ENCODE results near the gene NIFK. TPM values are rescaled to one million over a fixed set of nuclear protein-coding genes. Genes with fewer than 3 reads are reported as not detected.

The NIFK gene
- total RNA-seq, 1 experiment from 2014 or later, result 171 TPM

DNA sequence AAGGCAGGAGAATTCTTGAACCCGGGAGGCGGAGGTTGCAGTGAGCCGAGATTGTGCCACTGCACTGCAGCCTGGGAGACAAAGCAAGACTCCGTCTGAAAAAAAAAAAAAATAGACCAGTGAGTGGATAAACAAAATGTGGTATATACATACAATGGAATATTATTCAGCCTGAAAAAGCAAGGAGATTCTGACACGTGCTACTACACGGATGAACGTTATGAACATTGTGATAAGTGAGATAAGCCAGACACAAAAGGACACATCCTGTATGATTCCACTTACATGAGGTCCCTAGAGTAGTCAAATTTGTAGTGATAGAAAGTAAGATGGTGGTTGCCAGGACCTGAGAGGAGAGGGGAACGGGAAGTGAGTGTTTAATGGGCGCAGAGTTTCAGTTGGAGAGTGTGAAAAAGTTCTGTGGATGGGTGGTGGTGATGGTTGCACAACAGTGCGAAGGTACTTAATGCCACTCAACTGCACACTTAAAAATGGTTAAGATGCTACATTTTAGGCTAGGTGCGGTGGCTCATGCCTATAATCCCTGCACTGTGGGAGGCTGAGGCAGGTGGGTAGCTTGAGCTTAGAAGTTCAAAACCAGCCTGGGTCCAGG is 38.3 kb downstream of the NIFK start:
- CTCF ChIA-PET, result no interaction called here
- H3K4me3 Mint-ChIP-seq (ENCODE audit: unreplicated experiment), result no peak overlapping the region
- POLR2A ChIA-PET, result interaction anchor here (1.2 to 2.2 kb wide), 4 partner anchors 23 to 346 kb away, joined by 3 to 30 read pairs (median 8); partner anchors contain the start of gene CLASP1

GRCh38 chr2:121697108-121697631 is 39.5 kb downstream of the NIFK start:
- no peaks in the 10 kb centered on the region for H3K36me3 Mint-ChIP-seq (ENCODE audit: insufficient read depth, unreplicated experiment)
- H3K27me3 Mint-ChIP-seq (ENCODE audit: insufficient read depth, unreplicated experiment), result no peaks in the 10 kb centered on the region
- DNase-seq (ENCODE audit: unreplicated experiment), result no peak
- H3K4me1 Mint-ChIP-seq (ENCODE audit: insufficient read depth, unreplicated experiment), result peaks cover 28% of the 10 kb centered on the region
- intact Hi-C loops (cut with micrococcal nuclease), result no loop called here
- ChIA-PET CTCF (interaction anchor here (0.6 to 0.7 kb wide), 2 partner anchors 145 to 266 kb away, joined by 3 to 4 read pairs; no protein-coding TSS in a partner anchor), POLR2A (interaction anchor here (1.2 kb wide), 1 partner anchor 47 kb away, joined by 4 read pairs; the partner anchor contains the start of gene CLASP1)
- no peak overlapping the region for H3K27ac Mint-ChIP-seq (ENCODE audit: low read depth, unreplicated experiment)
- no peak overlapping the region for H3K4me3 Mint-ChIP-seq (ENCODE audit: unreplicated experiment)
- H3K9me3 Mint-ChIP-seq (ENCODE audit: unreplicated experiment), result no peaks in the 10 kb centered on the region
- BruUV-seq (replicated peaks), result no TSS peak
- no peak for TF ChIP-seq CTCF (IDR thresholded peaks at IDR 0.05; ENCODE audit: unreplicated experiment)

More for the DNA sequence above, 38.3 kb downstream of the NIFK start:
- Mint-ChIP-seq H3K4me1 (ENCODE audit: insufficient read depth, unreplicated experiment) (peaks cover 32% of the 10 kb centered on the region), H3K27me3 (ENCODE audit: insufficient read depth, unreplicated experiment) (no peaks in the 10 kb centered on the region), H3K36me3 (ENCODE audit: insufficient read depth, unreplicated experiment) (no peaks in the 10 kb centered on the region), H3K27ac (ENCODE audit: low read depth, unreplicated experiment) (no peak overlapping the region), H3K9me3 (ENCODE audit: unreplicated experiment) (no peaks in the 10 kb centered on the region)
- TF ChIP-seq CTCF (IDR thresholded peaks at IDR 0.05; ENCODE audit: unreplicated experiment), result no peak
- no peak for DNase-seq (ENCODE audit: unreplicated experiment)
- intact Hi-C loops (cut with micrococcal nuclease), result no loop called here
- no TSS peak for BruUV-seq (replicated peaks)

- Mint-ChIP-seq H3K27ac (ENCODE audit: low read depth, unreplicated experiment) (no peak overlapping the region), H3K27me3 (ENCODE audit: insufficient read depth, unreplicated experiment) (no peaks in the 10 kb centered on the region), H3K4me3 (ENCODE audit: unreplicated experiment) (no peak overlapping the region), H3K36me3 (ENCODE audit: insufficient read depth, unreplicated experiment) (no peaks in the 10 kb centered on the region), H3K4me1 (ENCODE audit: insufficient read depth, unreplicated experiment) (peaks cover 28% of the 10 kb centered on the region), H3K9me3 (ENCODE audit: unreplicated experiment) (no peaks in the 10 kb centered on the region)
- ChIA-PET POLR2A (interaction anchor here (1.0 to 1.2 kb wide), 2 partner anchors 47 to 165 kb away, joined by 3 to 4 read pairs; partner anchors contain the start of genes CLASP1 and RNU4ATAC), CTCF (interaction anchor here (0.7 to 1.0 kb wide), 2 partner anchors 22 to 163 kb away, joined by 3 to 5 read pairs; no protein-coding TSS in a partner anchor)
- TF ChIP-seq CTCF (IDR thresholded peaks at IDR 0.05; ENCODE audit: unreplicated experiment), result no peak
- intact Hi-C loops (cut with micrococcal nuclease), result no loop called here
- no TSS peak for BruUV-seq (replicated peaks)
- DNase-seq (ENCODE audit: unreplicated experiment), result no peak
Observed at GRCh38 chr2:121696410-121696930, 40.2 kb downstream of the NIFK start.

DNA sequence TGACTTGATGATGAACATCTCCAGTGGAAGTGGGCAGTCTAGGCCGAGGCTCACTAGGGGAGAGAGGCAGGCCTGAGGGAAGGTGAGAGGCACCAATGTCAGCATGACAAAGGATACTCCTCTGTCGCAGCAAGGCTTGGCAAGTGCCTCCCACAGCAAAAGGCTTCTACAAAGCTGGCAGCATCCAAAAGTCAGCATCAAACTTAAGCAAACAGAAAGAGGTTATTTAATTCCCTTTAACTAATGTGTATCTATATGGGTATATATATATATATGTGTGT is 41.6 kb downstream of the NIFK start:
- intact Hi-C loops (cut with micrococcal nuclease), result no loop called here
- Mint-ChIP-seq H3K36me3 (ENCODE audit: insufficient read depth, unreplicated experiment) (no peaks in the 10 kb centered on the region), H3K4me3 (ENCODE audit: unreplicated experiment) (no peak overlapping the region), H3K4me1 (ENCODE audit: insufficient read depth, unreplicated experiment) (peaks cover 26% of the 10 kb centered on the region), H3K9me3 (ENCODE audit: unreplicated experiment) (no peaks in the 10 kb centered on the region), H3K27ac (ENCODE audit: low read depth, unreplicated experiment) (no peak overlapping the region), H3K27me3 (ENCODE audit: insufficient read depth, unreplicated experiment) (no peaks in the 10 kb centered on the region)
- CTCF ChIA-PET, result no interaction called here
- BruUV-seq (replicated peaks), result no TSS peak
- no peak for TF ChIP-seq CTCF (IDR thresholded peaks at IDR 0.05; ENCODE audit: unreplicated experiment)
- POLR2A ChIA-PET, result interaction anchor here (0.8 to 2.8 kb wide), 4 partner anchors 13 to 100 kb away, joined by 3 to 9 read pairs (median 6); partner anchors contain the start of gene CLASP1
- no peak for DNase-seq (ENCODE audit: unreplicated experiment)

Data from MCF 10A (cell line).